SK-MEL-5 (cell line): ENCODE results near the gene RYR1. TPM values are rescaled to one million over a fixed set of nuclear protein-coding genes. Genes with fewer than 3 reads are reported as not detected.
"Not testable (repeated sequence)": the region's sequence is repeated elsewhere in the genome, so short reads cannot be mapped to it uniquely, and the experiment has no call there.

Experiments
- DNase-seq: peaks from one replicate; pipeline ENCODE4 v3.0.0-alpha.2; 2016; ENCODE audit warnings: low read depth, low spot score
- in situ Hi-C: cut with HindIII; loops from 2 replicates; pipeline ENCODE4 v1.10.0; 2016; ENCODE audit warnings: low sequenced_read_pairs, high pct_unique_total_duplicates, low pct_unique_long_range_greater_than_20kb
- total RNA-seq: library from RNA; depleted of rRNA; stranded (reverse); fragments of >200 nt; shearing (Covaris generic); gene quantifications from 2 replicates; pipeline ENCODE4 v1.2.3, GENCODE V29; 2014

The RYR1 gene
- total RNA-seq, 1 experiment from 2014 or later: 0.03 TPM

- in situ Hi-C loops: no loop called here
- no peak for DNase-seq
Observed at GRCh38 chr19:38496116-38496515, 62.6 kb downstream of the RYR1 start.

- in situ Hi-C loops: no loop called here
- no peak for DNase-seq
Observed at GRCh38 chr19:38496603-38497487, 63.4 kb downstream of the RYR1 start.

- in situ Hi-C loops: no loop called here
- no peak for DNase-seq
Observed at GRCh38 chr19:38497907-38498306, 64.4 kb downstream of the RYR1 start.

GRCh38 chr19:38499532-38499931 lies 66.0 kb downstream of the RYR1 start:
- in situ Hi-C loops: no loop called here
- DNase-seq: no peak

- DNase-seq: no peak
- in situ Hi-C loops: no loop called here
Observed at GRCh38 chr19:38500450-38500849, 67.0 kb downstream of the RYR1 start.

GRCh38 chr19:38502410-38503076 lies 69.1 kb downstream of the RYR1 start:
- DNase-seq: no peak
- in situ Hi-C loops: no loop called here

- in situ Hi-C loops: no loop called here
- DNase-seq: no peak
Observed at GRCh38 chr19:38503077-38503410, 69.6 kb downstream of the RYR1 start.

- DNase-seq: no peak
- in situ Hi-C loops: no loop called here
Observed at GRCh38 chr19:38505958-38506357, 72.5 kb downstream of the RYR1 start.

- in situ Hi-C loops: no loop called here
- DNase-seq: no peak
Observed at GRCh38 chr19:38506375-38506722, 72.9 kb downstream of the RYR1 start.

GRCh38 chr19:38506723-38507550 lies 73.4 kb downstream of the RYR1 start:
- peak; percentile 98 for DNase-seq
- in situ Hi-C loops: no loop called here

- DNase-seq: no peak
Observed at GRCh38 chr19:38507551-38508127, 74.1 kb downstream of the RYR1 start.

GRCh38 chr19:38508507-38508906 lies 75.0 kb downstream of the RYR1 start:
- in situ Hi-C loops: no loop called here
- no peak for DNase-seq

More at GRCh38 chr19:38507551-38508127, 74.1 kb downstream of the RYR1 start:
- in situ Hi-C loops: no loop called here

- in situ Hi-C loops: no loop called here
- DNase-seq: no peak
Observed at GRCh38 chr19:38509027-38509426, 75.5 kb downstream of the RYR1 start.

- in situ Hi-C loops: no loop called here
- no peak for DNase-seq
Observed at GRCh38 chr19:38511074-38511708, 77.7 kb downstream of the RYR1 start.

- in situ Hi-C loops: no loop called here
- no peak for DNase-seq
Observed at GRCh38 chr19:38512277-38512676, 78.8 kb downstream of the RYR1 start.

- DNase-seq, in situ Hi-C loops: not testable (repeated sequence)
Observed at GRCh38 chr19:38513156-38513555, 79.7 kb downstream of the RYR1 start.

- in situ Hi-C loops: no loop called here
- peak; percentile 9 for DNase-seq
Observed at GRCh38 chr19:38513762-38514167, 80.3 kb downstream of the RYR1 start.
